Keratinocyte (primary cell): Measurements from ENCODE around the gene PGS1. TPM values are rescaled to one million over a fixed set of nuclear protein-coding genes. Genes with fewer than 3 reads are reported as not detected.

ENCODE experiments used
- DNase-seq: peaks from one replicate; pipeline ENCODE4 v3.0.0-alpha.2; 2011; ENCODE audit warnings: low read depth, missing footprints, low spot score
- FAIRE-seq: peaks from 2 replicates; lab custom pipeline; 2011; peaks lifted over from hg19 to GRCh38; lab: Jason Lieb, UNC
- H2AFZ ChIP-seq: 2 replicates; pipeline ENCODE4 v1.6.0; 2012; ENCODE audit warnings: low read length, control low read depth, inconsistent platforms; ENCODE audit not compliant: control insufficient read depth
- H3K27ac ChIP-seq: 2 replicates; pipeline ENCODE4 v1.5.1; 2011; ENCODE audit warnings: low read length; ENCODE audit not compliant: control insufficient read depth, insufficient read depth
- H3K27me3 ChIP-seq: 3 replicates; pipeline ENCODE4 v1.6.0; 2011; ENCODE audit warnings: low read length; ENCODE audit not compliant: control insufficient read depth, insufficient read depth; ENCODE audit errors: extremely low read depth
- H3K36me3 ChIP-seq, 2 experiments: 2 replicates in 1 of 2; 3 replicates in 1 of 2; pipeline ENCODE4 v1.5.1; 2011; ENCODE audit warnings: low read length in 2 of 2, mild to moderate bottlenecking in 1 of 2; ENCODE audit not compliant: control insufficient read depth in 2 of 2, insufficient read depth in 2 of 2; ENCODE audit errors: extremely low read depth in 1 of 2
- H3K4me1 ChIP-seq: 3 replicates; pipeline ENCODE4 v1.5.1; 2011; ENCODE audit warnings: low read length; ENCODE audit not compliant: control insufficient read depth, insufficient read depth; ENCODE audit errors: extremely low read depth
- H3K4me2 ChIP-seq: 3 replicates; pipeline ENCODE4 v1.6.0; 2011; ENCODE audit warnings: low read depth, low read length; ENCODE audit not compliant: control insufficient read depth, insufficient read depth; ENCODE audit errors: extremely low read depth
- H3K4me3 ChIP-seq, 3 experiments: fragments of 200-600 bp in 1 of 3; sonication (generic) in 1 of 3; 2 replicates in 2 of 3; 3 replicates in 1 of 3; pipeline ENCODE4 v1.5.1; 2011 to 2016; ENCODE audit warnings: low read length in 3 of 3, mild to moderate bottlenecking in 3 of 3, control low read depth in 2 of 3, inconsistent platforms in 1 of 3, low read depth in 1 of 3, mixed read lengths in 1 of 3, mixed run types in 1 of 3, moderate library complexity in 1 of 3; ENCODE audit not compliant: control insufficient read depth in 2 of 3, insufficient read depth in 2 of 3; ENCODE audit errors: extremely low read depth in 1 of 3
- H3K79me2 ChIP-seq: 2 replicates; pipeline ENCODE4 v1.6.0; 2012; ENCODE audit warnings: low read length; ENCODE audit not compliant: control insufficient read depth, insufficient read depth
- H3K9ac ChIP-seq: 3 replicates; pipeline ENCODE4 v1.6.0; 2011; ENCODE audit warnings: low read length; ENCODE audit not compliant: control insufficient read depth, insufficient read depth; ENCODE audit errors: extremely low read depth
- H3K9me1 ChIP-seq: 3 replicates; pipeline ENCODE4 v1.6.0; 2011; ENCODE audit warnings: low read length; ENCODE audit not compliant: control insufficient read depth, insufficient read depth; ENCODE audit errors: extremely low read depth
- H3K9me3 ChIP-seq: 2 replicates; pipeline ENCODE4 v1.5.1; 2012; ENCODE audit warnings: low read depth, low read length; ENCODE audit not compliant: control insufficient read depth
- H4K20me1 ChIP-seq: 3 replicates; pipeline ENCODE4 v1.6.0; 2011; ENCODE audit warnings: low read length; ENCODE audit not compliant: control insufficient read depth, insufficient read depth; ENCODE audit errors: extremely low read depth
- EZH2 ChIP-seq: IDR thresholded peaks from one replicate; pipeline ENCODE4 v1.6.1; 2012; ENCODE audit warnings: inconsistent platforms, mild to moderate bottlenecking, low read length, moderate library complexity
- dilution Hi-C: fragments of 300-500 bp; cut with MboI; formaldehyde crosslinking; loops from one replicate; pipeline ENCODE4 v1.7.0; 2020; ENCODE audit warnings: low sequenced_read_pairs; ENCODE audit not compliant: extremely low pct_ligation_motif_present
- polyA plus RNA-seq, 5 experiments: library from polyadenylated mRNA; depleted of rRNA in 3 of 5; stranded (reverse) in 3 of 5; stranded (forward) in 1 of 5; unstranded in 1 of 5; fragments of >200 nt; gene quantifications; 1 replicate in 1 of 5; 2 replicates in 3 of 5; 3 replicates in 1 of 5; pipeline versions ENCODE4 v1.2.1 to v1.2.3, GENCODE V29; 2011 to 2012; ENCODE audit warnings: missing spikeins in 2 of 5, low read depth in 1 of 5, low replicate concordance in 1 of 5
- TF ChIP-seq, protein P1 (sequence below), 3 experiments: IDR thresholded peaks in 1 of 3; conservative IDR thresholded peaks in 1 of 3; optimal IDR thresholded peaks in 1 of 3; 2 replicates in 2 of 3; 3 replicates in 1 of 3; pipeline versions ENCODE3 to v1.5.1; 2011; ENCODE audit warnings: low read length in 3 of 3, mild to moderate bottlenecking in 3 of 3, moderate library complexity in 2 of 3, control low read depth in 1 of 3, inconsistent platforms in 1 of 3; ENCODE audit not compliant: insufficient read depth in 2 of 3; ENCODE audit errors: extremely low read depth in 1 of 3

The PGS1 gene
- polyA plus RNA-seq, 1 donor (not counting 4 experiments of a cell fraction or from before 2014, with no cell fraction given): 19.6 TPM

DNA sequence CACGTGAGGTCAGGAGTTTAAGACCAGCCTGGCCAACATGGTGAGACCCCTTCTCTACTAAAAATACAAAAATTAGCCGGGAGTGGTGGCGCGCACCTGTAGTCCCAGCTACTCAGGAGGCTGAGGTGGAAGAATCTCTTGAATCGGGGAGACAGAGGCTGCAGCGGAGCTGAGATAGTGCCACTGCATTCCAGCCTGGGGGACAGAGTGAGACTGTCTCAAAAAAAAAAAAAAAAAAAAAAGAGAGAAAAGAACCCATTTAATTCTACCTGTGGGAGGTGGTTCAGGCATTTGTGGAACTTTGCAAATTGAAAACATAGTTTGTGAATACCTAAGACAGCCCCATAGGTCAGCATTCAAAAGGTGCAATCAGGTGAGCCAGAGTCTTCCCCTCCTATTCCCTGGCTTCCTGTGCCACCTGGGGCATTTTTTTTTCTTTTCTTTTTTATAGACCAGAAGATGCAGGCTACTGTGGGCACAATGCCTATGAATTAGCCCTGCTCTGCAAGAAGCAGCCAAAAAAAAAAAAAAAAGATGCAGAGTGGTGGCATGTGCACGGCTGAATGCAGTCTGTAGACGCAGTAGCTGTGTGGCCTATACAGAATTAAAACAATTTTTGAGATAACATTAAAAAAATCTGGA lies 9.5 kb upstream of the PGS1 start:
- FAIRE-seq: no peak

DNA sequence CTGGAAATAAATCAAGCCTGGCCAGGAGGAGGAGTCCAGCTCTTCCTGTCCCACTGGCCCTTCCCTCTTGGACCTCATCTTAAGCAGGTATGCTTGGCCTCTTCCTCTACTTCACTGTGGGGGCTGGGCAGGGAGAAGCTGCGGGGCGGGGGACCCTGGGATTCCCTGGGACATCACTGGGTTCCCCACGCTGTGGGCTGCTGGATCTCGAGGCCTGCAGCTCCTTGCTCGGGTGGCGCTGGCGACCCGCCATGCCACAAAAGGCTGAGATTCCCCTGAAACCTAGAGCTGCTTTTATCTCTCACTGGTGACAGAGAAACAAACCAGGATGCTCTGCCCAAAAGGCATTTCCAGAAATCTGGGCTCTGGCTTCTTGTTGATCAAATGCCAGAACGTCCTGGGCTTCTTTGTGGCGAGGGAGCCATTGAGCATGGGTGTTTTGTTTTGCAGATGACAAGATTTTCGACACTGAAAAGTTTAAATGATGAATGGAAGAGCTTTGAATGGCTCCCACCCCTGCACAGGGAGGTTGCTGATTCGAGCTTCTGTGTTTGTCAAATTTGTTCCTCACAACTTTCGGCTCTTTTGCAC lies 8.6 kb upstream of the PGS1 start:
- peaks cover 3% of the 10 kb centered on the region for H3K9me1 ChIP-seq
- peaks cover 8% of the 10 kb centered on the region for H3K4me1 ChIP-seq
- FAIRE-seq: no peak
- H3K4me2 ChIP-seq: no peak overlapping the region
- H4K20me1 ChIP-seq: no peaks in the 10 kb centered on the region
- dilution Hi-C loops: no loop called here
- no peaks in the 10 kb centered on the region for H3K36me3 ChIP-seq
- DNase-seq: no peak
- no peaks in the 10 kb centered on the region for H3K9me3 ChIP-seq
- H3K79me2 ChIP-seq: no peaks in the 10 kb centered on the region
- no peak overlapping the region for H3K27ac ChIP-seq
- no peak overlapping the region for H3K9ac ChIP-seq
- TF ChIP-seq, protein P1, sequence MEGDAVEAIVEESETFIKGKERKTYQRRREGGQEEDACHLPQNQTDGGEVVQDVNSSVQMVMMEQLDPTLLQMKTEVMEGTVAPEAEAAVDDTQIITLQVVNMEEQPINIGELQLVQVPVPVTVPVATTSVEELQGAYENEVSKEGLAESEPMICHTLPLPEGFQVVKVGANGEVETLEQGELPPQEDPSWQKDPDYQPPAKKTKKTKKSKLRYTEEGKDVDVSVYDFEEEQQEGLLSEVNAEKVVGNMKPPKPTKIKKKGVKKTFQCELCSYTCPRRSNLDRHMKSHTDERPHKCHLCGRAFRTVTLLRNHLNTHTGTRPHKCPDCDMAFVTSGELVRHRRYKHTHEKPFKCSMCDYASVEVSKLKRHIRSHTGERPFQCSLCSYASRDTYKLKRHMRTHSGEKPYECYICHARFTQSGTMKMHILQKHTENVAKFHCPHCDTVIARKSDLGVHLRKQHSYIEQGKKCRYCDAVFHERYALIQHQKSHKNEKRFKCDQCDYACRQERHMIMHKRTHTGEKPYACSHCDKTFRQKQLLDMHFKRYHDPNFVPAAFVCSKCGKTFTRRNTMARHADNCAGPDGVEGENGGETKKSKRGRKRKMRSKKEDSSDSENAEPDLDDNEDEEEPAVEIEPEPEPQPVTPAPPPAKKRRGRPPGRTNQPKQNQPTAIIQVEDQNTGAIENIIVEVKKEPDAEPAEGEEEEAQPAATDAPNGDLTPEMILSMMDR (optimal IDR thresholded peaks at IDR 0.05 in 1 of 3, IDR thresholded peaks at IDR 0.05 in 1 of 3, conservative IDR thresholded peaks at IDR 0.05 in 1 of 3; ENCODE audit: extremely low read depth in 1 of 3, insufficient read depth in 2 of 3, low read length in 3 of 3): no peak
- no peak for TF ChIP-seq EZH2
- H3K27me3 ChIP-seq: peaks cover 10% of the 10 kb centered on the region
- H3K4me3 ChIP-seq: no peak overlapping the region
- H2AFZ ChIP-seq: no peak overlapping the region

More for the DNA sequence above, 9.5 kb upstream of the PGS1 start:
- Histone ChIP-seq H3K27me3 (peaks cover 10% of the 10 kb centered on the region), H3K4me3 (no peak overlapping the region), H3K79me2 (no peaks in the 10 kb centered on the region), H3K4me2 (no peak overlapping the region), H2AFZ (no peak overlapping the region), H4K20me1 (no peaks in the 10 kb centered on the region), H3K9me3 (no peaks in the 10 kb centered on the region), H3K27ac (no peak overlapping the region), H3K4me1 (no peaks in the 10 kb centered on the region), H3K9ac (no peak overlapping the region), H3K36me3 (no peaks in the 10 kb centered on the region), H3K9me1 (no peaks in the 10 kb centered on the region)
- no peak for DNase-seq
- TF ChIP-seq EZH2: no peak
- TF ChIP-seq, protein P1 (optimal IDR thresholded peaks at IDR 0.05 in 1 of 3, IDR thresholded peaks at IDR 0.05 in 1 of 3, conservative IDR thresholded peaks at IDR 0.05 in 1 of 3; ENCODE audit: extremely low read depth in 1 of 3, insufficient read depth in 2 of 3, low read length in 3 of 3): no peak
- dilution Hi-C loops: no loop called here
